Fibroblast of skin of left biceps (primary cell): ENCODE results near the gene ABCC6.

Experiments used
- DNase-seq, 2 experiments: peaks; one replicate each; pipeline ENCODE4 v3.0.0-alpha.2; 2013; ENCODE audit warnings: low read depth in 2 of 2

The ABCC6 gene

GRCh38 chr16:16141784-16142396 is 81.4 kb downstream of the ABCC6 start:
- DNase-seq, result no peak

GRCh38 chr16:16141141-16141540 is 82.2 kb downstream of the ABCC6 start:
- DNase-seq, result no peak

GRCh38 chr16:16140537-16140936 is 82.8 kb downstream of the ABCC6 start:
- DNase-seq, result no peak

GRCh38 chr16:16139806-16140205 is 83.5 kb downstream of the ABCC6 start:
- DNase-seq, result no peak

- DNase-seq, result no peak
Measured at GRCh38 chr16:16139061-16139460, 84.2 kb downstream of the ABCC6 start.

GRCh38 chr16:16138034-16138635 is 85.2 kb downstream of the ABCC6 start:
- DNase-seq, result no peak

- no peak for DNase-seq
Measured at GRCh38 chr16:16137110-16137509, 86.2 kb downstream of the ABCC6 start.

GRCh38 chr16:16136588-16136987 is 86.7 kb downstream of the ABCC6 start:
- no peak for DNase-seq

GRCh38 chr16:16133943-16134604 is 89.2 kb downstream of the ABCC6 start:
- no peak for DNase-seq

- DNase-seq, result no peak
Measured at GRCh38 chr16:16131659-16132058, 91.6 kb downstream of the ABCC6 start.

- DNase-seq, result no peak
Measured at GRCh38 chr16:16131204-16131603, 92.1 kb downstream of the ABCC6 start.

GRCh38 chr16:16127469-16128116 is 95.7 kb downstream of the ABCC6 start:
- peak; percentile 14 to 16 for DNase-seq

- DNase-seq, result no peak
Measured at GRCh38 chr16:16126896-16127295, 96.4 kb downstream of the ABCC6 start.

- no peak for DNase-seq
Measured at GRCh38 chr16:16124974-16125373, 98.3 kb downstream of the ABCC6 start.

- DNase-seq, result no peak
Measured at GRCh38 chr16:16124438-16124837, 98.9 kb downstream of the ABCC6 start.

GRCh38 chr16:16122264-16122663 is 101.0 kb downstream of the ABCC6 start:
- no peak for DNase-seq

- no peak for DNase-seq
Measured at GRCh38 chr16:16121185-16121727, 102.0 kb downstream of the ABCC6 start.

GRCh38 chr16:16120382-16121184 is 102.7 kb downstream of the ABCC6 start:
- DNase-seq, result no peak

- no peak for DNase-seq
Measured at GRCh38 chr16:16120044-16120381, 103.3 kb downstream of the ABCC6 start.

- no peak for DNase-seq
Measured at GRCh38 chr16:16118337-16118736, 105.0 kb downstream of the ABCC6 start.

- DNase-seq, result no peak
Measured at GRCh38 chr16:16116841-16117240, 106.5 kb downstream of the ABCC6 start.

GRCh38 chr16:16113076-16113475 is 110.2 kb downstream of the ABCC6 start:
- no peak for DNase-seq
